Measurements from ENCODE around the gene PRKAB1. TPM values are rescaled to one million over a fixed set of nuclear protein-coding genes. Genes with fewer than 3 reads are reported as not detected.
A peak's percentile ranks its signal among the peaks of the same experiment; 100 is the strongest.

PRKAB1 gene
- total and polyA plus RNA-seq, 9 of the 15 experiments (the other 6 are each of a cell fraction or from before 2014, with no cell fraction given): 32.6 to 94.2 (median 63.8) TPM

- TF ChIP-seq ZNF407 (IDR thresholded peaks at IDR 0.05; ENCODE audit: low read depth): no peak
- TF ChIP-seq CSDE1 (IDR thresholded peaks at IDR 0.05): no peak
- TF ChIP-seq ZBTB12 (CRISPR knock-in tag; IDR thresholded peaks at IDR 0.05): peak; percentile 43; the same call in 1 of the 2 replicates
- 0 out of 2 replicates have a peak, but pooled peaks have one; percentile 8 for TF ChIP-seq ATF4 (CRISPR knock-in tag; IDR thresholded peaks at IDR 0.05)
- TF ChIP-seq ZC3H4 (CRISPR knock-in tag; IDR thresholded peaks at IDR 0.05; ENCODE audit: borderline replicate concordance): peak; percentile 39; the same call in 1 of the 2 replicates
- no peak for TF ChIP-seq BACH1 (tag; IDR thresholded peaks at IDR 0.05)
- no peak for TF ChIP-seq RBM25 (IDR thresholded peaks at IDR 0.05; ENCODE audit: low read depth, low read length, severe bottlenecking)
- peak; percentile 70 for TF ChIP-seq ARID4B (CRISPR knock-in tag; IDR thresholded peaks at IDR 0.05)
- TF ChIP-seq ZNF780A (CRISPR knock-in tag; IDR thresholded peaks at IDR 0.05): no peak
These were observed at the start of gene PRKAB1 (continued) for GRCh38 chr12:119667577-119668323.

All from K562 (cell line).